ENCODE data around the gene TMEM123.

The TMEM123 gene

GRCh38 chr11:102452461-102453301, at the start of gene TMEM123:
TMEM123 (minus strand) TSS chr11:102452765; CDS start chr11:102452623, 142 bp downstream.
- peak; percentile 82 for DNase-seq

GRCh38 chr11:102500829-102501228, 48.3 kb upstream of the TMEM123 start:
- no peak for DNase-seq

GRCh38 chr11:102499931-102500330, 47.4 kb upstream of the TMEM123 start:
- no peak for DNase-seq

GRCh38 chr11:102499151-102499550, 46.6 kb upstream of the TMEM123 start:
- DNase-seq: no peak

- DNase-seq: no peak
Observed at GRCh38 chr11:102497061-102497460, 44.5 kb upstream of the TMEM123 start.

GRCh38 chr11:102495161-102496042, 42.8 kb upstream of the TMEM123 start:
- DNase-seq: peak; percentile 84

- no peak for DNase-seq
Observed at GRCh38 chr11:102494216-102494615, 41.7 kb upstream of the TMEM123 start.

GRCh38 chr11:102493524-102493923, 41.0 kb upstream of the TMEM123 start:
- DNase-seq: no peak

GRCh38 chr11:102491969-102492368, 39.4 kb upstream of the TMEM123 start:
- no peak for DNase-seq

GRCh38 chr11:102489186-102490145, 36.9 kb upstream of the TMEM123 start:
- no peak for DNase-seq

GRCh38 chr11:102488208-102488607, 35.6 kb upstream of the TMEM123 start:
- no peak for DNase-seq

- no peak for DNase-seq
Observed at GRCh38 chr11:102487214-102487613, 34.6 kb upstream of the TMEM123 start.

- no peak for DNase-seq
Observed at GRCh38 chr11:102486584-102486983, 34.0 kb upstream of the TMEM123 start.

- DNase-seq: no peak
Observed at GRCh38 chr11:102485095-102485722, 32.6 kb upstream of the TMEM123 start.

GRCh38 chr11:102482433-102482832, 29.9 kb upstream of the TMEM123 start:
- DNase-seq: no peak

- no peak for DNase-seq
Observed at GRCh38 chr11:102479733-102480132, 27.2 kb upstream of the TMEM123 start.

GRCh38 chr11:102478673-102479299, 26.2 kb upstream of the TMEM123 start:
- DNase-seq: no peak

- no peak for DNase-seq
Observed at GRCh38 chr11:102476812-102477211, 24.2 kb upstream of the TMEM123 start.

- peak; percentile 14 for DNase-seq
Observed at GRCh38 chr11:102476069-102476468, 23.5 kb upstream of the TMEM123 start.

- DNase-seq: no peak
Observed at GRCh38 chr11:102473543-102473942, 21.0 kb upstream of the TMEM123 start.

- DNase-seq: no peak
Observed at GRCh38 chr11:102472127-102472526, 19.6 kb upstream of the TMEM123 start.

GRCh38 chr11:102471474-102471873, 18.9 kb upstream of the TMEM123 start:
- no peak for DNase-seq

All from NCI-H82 (cell line).